Coronary artery (tissue), 2 donors: ENCODE data around the gene FYB2.

Source experiments
- DNase-seq: peaks from one replicate; pipeline ENCODE4 v3.0.0-alpha.2; 2017; ENCODE audit warnings: low spot score
- H3K27ac ChIP-seq, 2 donors: fragments of 200-600 bp; sonication (generic); one replicate each; pipeline ENCODE4 v1.5.1; 2016 to 2019
- H3K4me3 ChIP-seq: fragments of 200-600 bp; sonication (generic); 2 replicates; pipeline ENCODE4 v1.5.1; 2016; ENCODE audit warnings: mild to moderate bottlenecking, moderate library complexity
- CTCF ChIP-seq: fragments of 200-600 bp; sonication (generic); IDR thresholded peaks from one replicate; pipeline ENCODE4 v1.5.1; 2019; ENCODE audit warnings: antibody characterized with exemption

The FYB2 gene

DNA sequence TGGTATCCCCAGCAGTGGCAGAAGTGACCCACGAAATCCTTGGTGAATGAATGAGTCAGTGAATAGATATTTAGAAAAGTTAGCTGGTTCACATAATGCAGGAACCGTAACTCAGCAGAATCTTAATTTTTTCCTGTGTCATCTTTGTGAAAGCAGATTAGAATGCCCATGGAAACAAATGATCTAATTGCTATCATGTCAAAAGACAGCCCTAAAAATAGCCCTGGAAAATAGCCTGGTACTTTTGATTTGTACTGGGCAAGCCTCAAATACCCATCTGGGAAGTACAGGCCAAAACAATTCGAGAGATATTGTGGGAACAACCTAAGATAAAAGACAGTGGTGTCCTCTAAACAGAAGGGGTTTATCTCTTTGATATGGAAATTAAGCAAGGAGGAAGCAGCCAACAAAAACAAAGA, 21.1 kb downstream of the FYB2 start:
- Histone ChIP-seq H3K4me3 (no peak overlapping the region), H3K27ac (no peak overlapping the region)
- no peak for DNase-seq
- no peak for TF ChIP-seq CTCF

GRCh38 chr1:56797065-56797685, 22.0 kb downstream of the FYB2 start:
- no peak overlapping the region for H3K27ac ChIP-seq
- TF ChIP-seq CTCF: no peak
- H3K4me3 ChIP-seq: no peak overlapping the region
- DNase-seq: no peak

DNA sequence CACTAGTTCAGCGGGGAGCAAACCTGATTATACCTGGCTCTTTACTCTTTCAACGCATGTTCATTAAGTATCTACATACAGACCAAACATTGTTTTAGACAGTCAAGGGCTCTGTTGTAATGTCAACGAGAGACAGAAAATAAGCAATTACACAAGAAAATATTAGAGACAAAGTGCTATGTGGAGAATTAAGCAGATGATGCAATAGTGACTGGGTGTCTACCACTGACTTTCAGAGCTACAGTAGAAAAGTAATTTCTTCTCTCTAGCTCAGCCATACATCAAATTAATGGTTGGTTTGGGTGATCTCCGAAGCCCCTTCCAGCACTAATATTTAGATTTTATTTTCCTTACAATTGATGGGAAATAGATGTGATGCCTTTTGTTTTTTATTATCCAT, 23.3 kb downstream of the FYB2 start:
- H3K27ac ChIP-seq: no peak overlapping the region
- DNase-seq: no peak
- H3K4me3 ChIP-seq: no peak overlapping the region
- TF ChIP-seq CTCF: no peak

DNA sequence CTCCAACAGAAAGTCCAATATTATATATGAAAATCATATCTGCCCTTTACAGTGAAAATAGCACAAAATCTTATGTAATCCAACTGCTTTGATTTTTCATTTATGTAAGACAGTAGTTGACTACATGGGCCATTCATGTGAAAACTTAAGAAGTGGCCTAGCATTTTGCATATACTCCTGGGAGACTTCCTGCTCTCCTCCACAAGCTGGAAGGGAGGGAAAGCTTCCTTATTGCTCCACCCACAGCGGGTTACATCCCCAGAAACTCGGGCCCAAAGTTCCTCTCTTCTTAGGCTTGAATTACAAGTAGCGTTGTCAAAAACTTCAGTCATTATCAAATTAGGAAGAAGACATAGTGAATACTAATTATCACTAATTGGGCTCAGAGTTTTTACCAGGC, 29.2 kb downstream of the FYB2 start:
- no peak overlapping the region for H3K4me3 ChIP-seq

GRCh38 chr1:56788588-56788987, 30.6 kb downstream of the FYB2 start:
- Histone ChIP-seq H3K4me3 (no peak overlapping the region), H3K27ac (no peak overlapping the region)
- TF ChIP-seq CTCF: no peak
- DNase-seq: no peak

More for the DNA sequence above, 29.2 kb downstream of the FYB2 start:
- no peak for TF ChIP-seq CTCF
- DNase-seq: no peak
- no peak overlapping the region for H3K27ac ChIP-seq

GRCh38 chr1:56788102-56788501, 31.1 kb downstream of the FYB2 start:
- TF ChIP-seq CTCF: no peak
- no peak for DNase-seq
- Histone ChIP-seq H3K27ac (no peak overlapping the region), H3K4me3 (no peak overlapping the region)

GRCh38 chr1:56787330-56787729, 31.9 kb downstream of the FYB2 start:
- Histone ChIP-seq H3K27ac (no peak overlapping the region), H3K4me3 (no peak overlapping the region)
- TF ChIP-seq CTCF: no peak
- no peak for DNase-seq
